ENCODE data around the gene CADM1.

Gene CADM1

GRCh38 chr11:115202074-115202473, 302.1 kb downstream of the CADM1 start:
- TF ChIP-seq CTCF (conservative IDR thresholded peaks at IDR 0.05; ENCODE audit: low read depth) = no peak
- no peak overlapping the region for H3K27ac ChIP-seq
- ChIA-PET CTCF (interaction anchor here (0.7 kb wide), 1 partner anchor 875 kb away, joined by 3 read pairs; no protein-coding TSS in a partner anchor), POLR2A (ENCODE audit: low non-redundant PET) (no interaction called here)
- no peak for DNase-seq (ENCODE audit: low spot score)

- H3K27ac ChIP-seq = no peak overlapping the region
- no peak for TF ChIP-seq CTCF (conservative IDR thresholded peaks at IDR 0.05; ENCODE audit: low read depth)
- ChIA-PET POLR2A (ENCODE audit: low non-redundant PET) (no interaction called here), CTCF (no interaction called here)
- DNase-seq (ENCODE audit: low spot score) = no peak
Observed at GRCh38 chr11:115201111-115201792, 303.0 kb downstream of the CADM1 start.

- CTCF ChIA-PET = interaction anchor here (0.6 to 0.9 kb wide), 4 partner anchors 29 to 882 kb away, joined by 3 to 4 read pairs (median 3); no protein-coding TSS in a partner anchor
- TF ChIP-seq CTCF (conservative IDR thresholded peaks at IDR 0.05; ENCODE audit: low read depth) = no peak
- no peak for DNase-seq (ENCODE audit: low spot score)
- POLR2A ChIA-PET (ENCODE audit: low non-redundant PET) = no interaction called here
- no peak overlapping the region for H3K27ac ChIP-seq
Observed at GRCh38 chr11:115199481-115200069, 304.6 kb downstream of the CADM1 start.

GRCh38 chr11:115198321-115198741, 305.9 kb downstream of the CADM1 start:
- POLR2A ChIA-PET (ENCODE audit: low non-redundant PET) = no interaction called here

GRCh38 chr11:115197433-115197832, 306.8 kb downstream of the CADM1 start:
- no peak for DNase-seq (ENCODE audit: low spot score)
- TF ChIP-seq CTCF (conservative IDR thresholded peaks at IDR 0.05; ENCODE audit: low read depth) = no peak
- POLR2A ChIA-PET (ENCODE audit: low non-redundant PET) = no interaction called here
- H3K27ac ChIP-seq = no peak overlapping the region
- CTCF ChIA-PET = no interaction called here

More at GRCh38 chr11:115198321-115198741, 305.9 kb downstream of the CADM1 start:
- DNase-seq (ENCODE audit: low spot score) = no peak
- no peak overlapping the region for H3K27ac ChIP-seq
- no peak for TF ChIP-seq CTCF (conservative IDR thresholded peaks at IDR 0.05; ENCODE audit: low read depth)
- CTCF ChIA-PET = no interaction called here

- POLR2A ChIA-PET (ENCODE audit: low non-redundant PET) = no interaction called here
- no peak for DNase-seq (ENCODE audit: low spot score)
- no peak for TF ChIP-seq CTCF (conservative IDR thresholded peaks at IDR 0.05; ENCODE audit: low read depth)
- H3K27ac ChIP-seq = no peak overlapping the region
- CTCF ChIA-PET = no interaction called here
Observed at GRCh38 chr11:115197031-115197430, 307.2 kb downstream of the CADM1 start.

Measured in RWPE1 (cell line).